Pancreas (tissue), 10 donors: ENCODE measurements around the gene PARP3. TPM values are rescaled to one million over a fixed set of nuclear protein-coding genes. Genes with fewer than 3 reads are reported as not detected.
A peak's percentile ranks its signal among the peaks of the same experiment; 100 is the strongest.

Source experiments
- ATAC-seq, 4 donors: fragments of 200-7000 bp; cut with Tn5 transposase; one replicate each; pipeline versions ENCODE4 v1.8.0 to v1.9.1; 2020; ENCODE audit warnings: mild to moderate bottlenecking in 4 of 4, moderate library complexity in 4 of 4
- DNase-seq, 6 donors: peaks; one replicate each; pipeline ENCODE4 v3.0.0-alpha.2; 2020
- FAIRE-seq: peaks from 2 replicates; lab custom pipeline; 2012; peaks lifted over from hg19 to GRCh38; lab: Jason Lieb, UNC
- H3K27ac ChIP-seq, 4 donors: fragments of 200-600 bp; sonication (generic); 1 replicate in 3 of 4; 2 replicates in 1 of 4; pipeline versions ENCODE4 v1.5.0 to v1.8.0; 2020
- H3K27me3 ChIP-seq, 4 donors: fragments of 200-600 bp; one replicate each; pipeline ENCODE4 v1.8.0; 2021
- H3K36me3 ChIP-seq, 3 donors: fragments of 200-600 bp; sonication (generic) in 1 of 3; one replicate each; pipeline versions ENCODE4 v1.5.0 to v1.8.0; 2020 to 2021
- H3K4me1 ChIP-seq, 3 donors: fragments of 200-600 bp; one replicate each; pipeline ENCODE4 v1.8.0; 2021
- H3K4me3 ChIP-seq, 4 donors: fragments of 200-600 bp; sonication (generic) in 2 of 4; one replicate each; pipeline versions ENCODE4 v1.5.0 to v1.8.0; 2020 to 2021
- H3K9me3 ChIP-seq, 4 donors: fragments of 200-600 bp; one replicate each; pipeline ENCODE4 v1.8.0; 2021
- WGBS, 2 donors: extraction: QIAGEN DNeasy Blood & Tissue Kit; methylation state at CpG; one replicate each; pipeline ENCODE4 v1.1.7; 2013; 5-methylcytosine and 5-hydroxymethylcytosine counted together
- intact Hi-C, 3 donors: fragments of 100-400 bp; cut with DNase I; formaldehyde crosslinking; loops; one replicate each; pipeline versions ENCODE4 v1.11.1 to v1.14.2; 2022
- polyA plus RNA-seq, 2 donors: library from polyadenylated mRNA; stranded (reverse); fragments of 200-250 nt; gene quantifications; one replicate each; pipeline ENCODE4 v1.2.3, GENCODE V29; 2013
- total RNA-seq, 6 donors: library from RNA; stranded (reverse); fragmentation: NEBNext Ultra II Directional in 4 of 6; extraction: Animal tissue kit (Norgen Biotek cat#: 25700) in 4 of 6; gene quantifications; one replicate each; pipeline versions ENCODE4 v1.2.1 to v1.2.4, GENCODE V29; 2021 to 2023
- TF ChIP-seq, protein P1 (sequence below), 4 donors: fragments of 200-600 bp; sonication (generic) in 3 of 4; IDR thresholded peaks; one replicate each; pipeline versions ENCODE4 v1.5.0 to v1.8.0; 2021; ENCODE audit warnings: antibody characterized with exemption in 4 of 4
- donor health status: healthy with polysubstance abuse.
- donor health status: DM: no; HTN: no; CAD: no; lungs with moderate emphysema.
- donor health status: DM: no; HTN: no; CAD: no.
- donor health status: control.
- donor health status: control.
- donor health status: Bipolar disorder and iron deficiency.
- donor health status: DM: yes; HTN: yes; CAD: no.
- donor health status: DM: no; HTN: no; CAD: no.
- donor health status: DM: no; HTN: no; CAD: no.
- donor health status: DM: yes; HTN: yes; CAD: no.

The PARP3 gene
- total and polyA plus RNA-seq, 8 donors, result 2.1 to 8.3 (median 5.2) TPM

DNA sequence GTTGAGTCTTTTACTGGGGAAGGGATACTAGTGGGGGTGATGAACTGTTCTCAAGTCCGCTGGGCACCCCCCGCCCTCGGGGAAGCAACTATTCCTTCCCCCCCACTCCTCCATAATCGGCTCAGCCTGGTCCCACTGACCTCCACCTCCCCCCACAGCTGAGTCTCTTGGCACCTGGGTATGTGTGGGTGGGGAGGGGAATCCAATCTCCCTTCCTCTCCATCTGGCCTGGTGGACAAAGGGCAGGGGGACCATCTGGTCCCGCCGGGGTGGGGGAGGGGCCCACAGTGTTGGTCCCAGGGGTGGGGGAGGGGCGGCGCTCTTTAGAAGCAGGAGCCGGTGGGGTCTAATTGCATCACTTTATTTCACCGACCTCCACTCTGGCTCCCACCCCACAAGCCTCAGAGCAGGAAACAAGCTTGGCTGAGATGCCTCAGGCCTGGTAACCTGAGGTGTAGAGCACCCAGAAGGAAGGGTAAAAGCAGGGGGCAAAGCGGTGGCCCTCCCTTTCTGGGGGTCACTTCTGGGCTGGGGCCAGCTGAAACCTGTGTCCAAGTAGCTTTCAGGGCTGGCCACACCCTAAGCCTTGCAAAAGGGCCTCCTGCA is 26.1 kb downstream of the PARP3 start:
- intact Hi-C loops, result no loop called here
- peak in 3 of 4 donors; percentile 5 to 15 (median 9) for ATAC-seq
- FAIRE-seq, result no peak
- H3K9me3 ChIP-seq, result no peaks in the 10 kb centered on the region
- peaks cover 6 to 19% (median 15%) of the 10 kb centered on the region in 3 donors for H3K4me1 ChIP-seq
- H3K36me3 ChIP-seq, result no peaks in the 10 kb centered on the region
- H3K27me3 ChIP-seq, result no peaks in the 10 kb centered on the region
- TF ChIP-seq, protein P1, sequence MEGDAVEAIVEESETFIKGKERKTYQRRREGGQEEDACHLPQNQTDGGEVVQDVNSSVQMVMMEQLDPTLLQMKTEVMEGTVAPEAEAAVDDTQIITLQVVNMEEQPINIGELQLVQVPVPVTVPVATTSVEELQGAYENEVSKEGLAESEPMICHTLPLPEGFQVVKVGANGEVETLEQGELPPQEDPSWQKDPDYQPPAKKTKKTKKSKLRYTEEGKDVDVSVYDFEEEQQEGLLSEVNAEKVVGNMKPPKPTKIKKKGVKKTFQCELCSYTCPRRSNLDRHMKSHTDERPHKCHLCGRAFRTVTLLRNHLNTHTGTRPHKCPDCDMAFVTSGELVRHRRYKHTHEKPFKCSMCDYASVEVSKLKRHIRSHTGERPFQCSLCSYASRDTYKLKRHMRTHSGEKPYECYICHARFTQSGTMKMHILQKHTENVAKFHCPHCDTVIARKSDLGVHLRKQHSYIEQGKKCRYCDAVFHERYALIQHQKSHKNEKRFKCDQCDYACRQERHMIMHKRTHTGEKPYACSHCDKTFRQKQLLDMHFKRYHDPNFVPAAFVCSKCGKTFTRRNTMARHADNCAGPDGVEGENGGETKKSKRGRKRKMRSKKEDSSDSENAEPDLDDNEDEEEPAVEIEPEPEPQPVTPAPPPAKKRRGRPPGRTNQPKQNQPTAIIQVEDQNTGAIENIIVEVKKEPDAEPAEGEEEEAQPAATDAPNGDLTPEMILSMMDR (IDR thresholded peaks at IDR 0.05), result no peak
- peak in 2 of 6 donors; percentile 52 to 67 for DNase-seq
- peak overlapping the region; percentile 31 to 72 (median 71) for H3K4me3 ChIP-seq
- peak overlapping the region; percentile 53 to 82 (median 71) for H3K27ac ChIP-seq
- WGBS, 2 donors, result 15 to 18% methylated on average over 10 to 11 of the region's 11 CpGs

DNA sequence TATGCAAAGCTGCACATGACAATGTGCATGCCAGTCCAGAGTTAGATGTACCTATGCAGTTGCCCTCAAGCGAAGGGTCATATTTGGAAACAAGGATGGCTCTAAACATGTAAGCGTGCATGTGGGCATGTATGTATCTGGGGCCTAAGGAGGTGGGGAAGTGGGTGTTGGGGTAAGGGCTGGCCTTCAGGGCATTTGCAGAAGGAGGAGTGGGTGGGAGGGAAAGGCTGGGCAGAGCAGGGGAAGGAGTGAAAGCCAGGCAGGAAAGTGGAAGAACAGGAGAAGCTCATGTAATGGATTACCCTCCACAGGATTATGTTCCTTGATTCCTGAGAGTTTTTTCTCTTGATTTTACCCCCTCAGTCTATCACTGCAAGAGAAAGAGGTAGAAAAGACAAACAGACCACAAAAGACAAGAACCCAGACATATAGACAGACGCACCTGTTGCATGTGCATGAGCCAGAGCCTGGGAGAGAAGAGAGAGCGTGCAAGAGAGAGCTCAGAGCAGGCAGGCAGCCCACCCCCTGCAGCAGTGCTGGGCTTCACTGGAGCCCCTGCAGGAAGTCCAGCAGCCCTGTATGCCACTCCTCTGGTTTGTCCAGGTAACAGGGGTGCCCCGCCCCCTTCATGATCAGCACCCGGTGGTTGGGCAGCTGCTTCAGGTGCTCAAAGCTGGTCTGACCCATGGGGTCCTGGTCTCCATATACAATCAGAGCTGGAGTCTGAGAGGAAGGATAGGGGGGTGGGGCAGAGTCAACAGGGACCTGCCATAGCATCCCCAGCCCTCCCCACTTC is 26.9 kb downstream of the PARP3 start:
- DNase-seq (peak in 2 of 6 donors; percentile 49 to 69), ATAC-seq (no peak), FAIRE-seq (no peak)
- TF ChIP-seq, protein P1 (IDR thresholded peaks at IDR 0.05), result no peak
- H3K4me1 ChIP-seq, result peaks cover 8 to 20% (median 16%) of the 10 kb centered on the region in 3 donors
- 77 to 83% methylated on average over 6 of the region's 6 CpGs for WGBS, 2 donors
- no peaks in the 10 kb centered on the region for H3K27me3 ChIP-seq
- no peaks in the 10 kb centered on the region for H3K9me3 ChIP-seq
- no peak overlapping the region for H3K27ac ChIP-seq
- H3K4me3 ChIP-seq, result no peak overlapping the region
- intact Hi-C loops, result no loop called here
- H3K36me3 ChIP-seq, result no peaks in the 10 kb centered on the region

DNA sequence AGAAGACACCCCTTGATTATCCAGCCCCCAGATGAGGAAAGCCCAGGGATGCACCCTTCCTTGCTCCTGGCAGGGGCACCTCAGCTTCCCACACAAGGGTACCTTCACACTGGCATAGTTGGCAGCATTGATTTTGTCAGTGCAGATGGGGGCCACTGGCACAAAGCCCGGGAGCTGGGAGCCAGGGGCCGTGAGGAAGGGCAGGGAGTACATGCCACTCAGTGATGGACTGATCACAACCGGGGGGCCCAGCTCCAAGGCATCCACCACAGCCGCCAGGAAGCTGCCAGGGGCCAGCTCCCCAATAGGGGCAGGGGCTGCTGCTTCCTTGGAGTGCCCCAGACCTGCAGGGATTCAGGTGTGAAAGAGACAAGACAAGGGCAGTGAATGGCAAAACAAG is 27.7 kb downstream of the PARP3 start:
- ATAC-seq (no peak), FAIRE-seq (no peak), DNase-seq (peak in 2 of 6 donors; percentile 47 to 67)
- 52 to 63% methylated on average over 4 of the region's 4 CpGs for WGBS, 2 donors
- peak overlapping the region in 1 of 4 donors; percentile 23 for H3K27ac ChIP-seq
- H3K4me3 ChIP-seq, result no peak overlapping the region
- H3K27me3 ChIP-seq, result no peaks in the 10 kb centered on the region
- H3K9me3 ChIP-seq, result no peaks in the 10 kb centered on the region
- no peaks in the 10 kb centered on the region for H3K36me3 ChIP-seq
- peaks cover 15 to 26% (median 23%) of the 10 kb centered on the region in 3 donors for H3K4me1 ChIP-seq
- TF ChIP-seq, protein P1 (IDR thresholded peaks at IDR 0.05), result no peak
- intact Hi-C loops, result no loop called here

DNA sequence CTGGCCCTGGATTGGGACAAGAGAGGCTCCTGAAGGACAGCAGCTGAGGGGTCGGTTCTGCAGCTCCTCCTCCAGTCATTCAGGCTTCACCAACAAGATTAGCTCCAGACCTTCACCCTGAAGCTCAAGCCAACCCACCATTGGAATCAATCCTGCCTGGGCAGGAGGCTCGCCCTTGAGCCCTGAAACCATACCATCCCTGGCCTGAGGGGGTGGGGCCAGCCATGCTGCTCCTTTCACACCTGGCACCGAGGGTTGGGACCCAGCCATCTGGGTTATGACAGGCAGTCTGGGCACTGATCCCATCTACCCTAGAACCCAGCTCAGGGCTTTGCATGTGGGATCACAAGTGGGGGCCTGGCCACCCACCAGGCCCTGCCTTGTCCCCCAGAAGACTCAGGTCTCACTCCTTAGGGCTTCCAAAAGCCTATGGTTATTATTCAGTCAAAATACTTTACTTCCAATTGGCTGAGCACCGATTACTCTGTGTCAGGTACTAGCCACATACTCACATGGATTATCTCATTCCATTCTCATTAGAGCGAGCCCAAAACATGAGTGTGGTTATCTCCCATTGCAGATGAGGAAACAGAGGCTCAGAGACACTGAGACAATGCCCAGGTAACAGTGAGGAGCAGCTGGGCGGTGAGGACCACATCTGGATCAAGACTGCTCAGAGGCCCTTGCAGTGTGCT is 28.6 kb downstream of the PARP3 start:
- DNase-seq (peak; percentile 79 to 92 (median 86)), ATAC-seq (peak in 3 of 4 donors; percentile 23 to 54 (median 49)), FAIRE-seq (no peak)
- no peaks in the 10 kb centered on the region for H3K36me3 ChIP-seq
- 26 to 34% methylated on average over 6 of the region's 6 CpGs for WGBS, 2 donors
- H3K27me3 ChIP-seq, result no peaks in the 10 kb centered on the region
- peak overlapping the region in 3 of 4 donors; percentile 23 to 54 (median 23) for H3K27ac ChIP-seq
- H3K4me1 ChIP-seq, result peaks cover 15 to 29% (median 23%) of the 10 kb centered on the region in 3 donors
- H3K9me3 ChIP-seq, result no peaks in the 10 kb centered on the region
- no peak overlapping the region for H3K4me3 ChIP-seq
- TF ChIP-seq, protein P1 (IDR thresholded peaks at IDR 0.05), result no peak
- intact Hi-C loops, result no loop called here
